DOHH2 (cell line): ENCODE measurements around the gene SIAH1.

Experiments used
- H3F3A ChIP-seq: fragments of 200-600 bp; sonication (generic), shearing (Covaris generic); 2 replicates; pipeline ENCODE4 v1.6.0; 2016; ENCODE audit warnings: antibody characterized with exemption, mild to moderate bottlenecking; ENCODE audit not compliant: control insufficient read depth, insufficient read depth
- H3K27ac ChIP-seq: fragments of 200-600 bp; sonication (generic); 2 replicates; pipeline ENCODE4 v1.5.1; 2014; ENCODE audit warnings: low read depth, mild to moderate bottlenecking, low read length, moderate library complexity
- H3K27me3 ChIP-seq: fragments of 200-600 bp; sonication (generic); 2 replicates; pipeline ENCODE4 v1.6.1; 2014; ENCODE audit warnings: mild to moderate bottlenecking, low read length, mixed read lengths; ENCODE audit not compliant: control insufficient read depth
- H3K36me3 ChIP-seq: fragments of 200-600 bp; sonication (generic); 2 replicates; pipeline ENCODE4 v1.6.1; 2014; ENCODE audit warnings: mild to moderate bottlenecking, low read length, moderate library complexity, mixed read lengths; ENCODE audit not compliant: control insufficient read depth
- H3K4me1 ChIP-seq: fragments of 200-600 bp; sonication (generic); 2 replicates; pipeline ENCODE4 v1.6.1; 2014; ENCODE audit warnings: mild to moderate bottlenecking, low read length, mixed read lengths; ENCODE audit not compliant: control insufficient read depth
- H3K4me2 ChIP-seq: fragments of 200-600 bp; sonication (generic); 2 replicates; pipeline ENCODE4 v1.6.0; 2014; ENCODE audit warnings: mild to moderate bottlenecking, low read length, moderate library complexity
- H3K4me3 ChIP-seq: fragments of 200-600 bp; sonication (generic); 2 replicates; pipeline ENCODE4 v1.5.1; 2014; ENCODE audit warnings: mild to moderate bottlenecking, low read length, mixed read lengths
- H3K79me2 ChIP-seq: fragments of 200-600 bp; sonication (generic); 2 replicates; pipeline ENCODE4 v1.6.1; 2014; ENCODE audit warnings: mild to moderate bottlenecking, low read length, mixed read lengths; ENCODE audit not compliant: control insufficient read depth
- H3K9me2 ChIP-seq: fragments of 200-600 bp; sonication (generic); replicated peaks from 2 replicates; pipeline ENCODE4 v1.6.1; 2014; ENCODE audit warnings: mild to moderate bottlenecking, low read length, mixed read lengths; ENCODE audit not compliant: control insufficient read depth
- H3K9me3 ChIP-seq: fragments of 200-600 bp; sonication (generic); 2 replicates; pipeline ENCODE4 v1.6.1; 2014; ENCODE audit warnings: antibody characterized with exemption, low read length, mixed read lengths; ENCODE audit not compliant: control insufficient read depth, insufficient read depth
- H4K20me1 ChIP-seq: fragments of 200-600 bp; sonication (generic); 2 replicates; pipeline ENCODE4 v1.6.0; 2014; ENCODE audit warnings: low read depth, mild to moderate bottlenecking, antibody characterized with exemption, low read length, moderate library complexity; ENCODE audit not compliant: control insufficient read depth, insufficient read depth
- EZH2phosphoT487 ChIP-seq: fragments of 200-600 bp; sonication (generic); IDR thresholded peaks from 2 replicates; pipeline ENCODE4 v1.6.1; 2017; ENCODE audit warnings: borderline replicate concordance, mild to moderate bottlenecking, antibody characterized with exemption, low read length, moderate library complexity, mixed read lengths
- TF ChIP-seq, protein P1 (sequence below): fragments of 200-600 bp; sonication (generic); IDR thresholded peaks from one replicate; pipeline ENCODE4 v1.5.1; 2014; ENCODE audit warnings: antibody characterized with exemption, mild to moderate bottlenecking, low read depth, low read length; ENCODE audit not compliant: poor library complexity, severe bottlenecking

The SIAH1 gene

DNA sequence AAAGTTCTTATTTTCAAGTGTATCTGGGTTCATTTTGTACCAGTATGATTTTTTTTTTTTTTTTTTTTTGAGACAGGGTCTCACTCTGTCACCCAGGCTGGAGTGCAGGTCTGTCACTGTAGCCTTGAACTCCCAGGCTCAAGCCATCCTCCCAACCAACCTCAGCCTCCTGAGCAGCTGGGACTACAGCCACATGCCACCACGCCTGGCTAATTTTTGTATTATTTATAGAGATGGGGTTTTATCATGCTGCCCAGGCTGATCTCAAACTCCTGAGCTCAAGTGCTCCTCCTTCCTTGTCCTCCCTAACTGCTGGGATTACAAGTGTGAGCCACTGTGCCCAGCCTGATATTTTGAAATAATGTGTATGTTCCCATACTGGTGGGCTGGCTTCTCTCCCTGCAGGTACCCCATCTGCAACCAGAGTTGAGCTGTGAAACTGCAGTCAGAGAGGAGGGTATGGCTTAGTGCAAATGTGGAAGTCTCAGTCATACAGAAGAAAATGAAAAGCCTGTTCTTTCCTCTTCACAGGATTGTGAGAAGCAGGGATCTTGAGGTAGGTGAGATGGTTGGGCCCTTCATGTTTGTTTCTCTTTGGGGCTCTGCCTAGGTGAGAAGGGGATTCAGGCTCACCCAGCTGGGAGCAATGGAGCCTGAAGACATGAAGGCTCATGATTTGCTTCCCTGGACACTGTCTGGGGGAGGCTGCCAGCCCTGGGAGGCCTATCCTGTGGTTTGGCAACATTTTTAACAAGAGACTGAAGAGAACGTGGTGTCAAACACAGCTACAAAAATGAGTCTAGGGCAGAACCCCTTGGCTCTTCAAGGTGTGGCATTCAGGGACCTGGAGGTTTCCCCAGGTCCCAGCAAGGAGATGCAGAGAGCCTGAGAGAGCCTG is 41.3 kb upstream of the SIAH1 start:
- H3K27me3 ChIP-seq, result no peaks in the 10 kb centered on the region
- peak overlapping the region; percentile 72 for H3K4me2 ChIP-seq
- H4K20me1 ChIP-seq, result no peaks in the 10 kb centered on the region
- H3K79me2 ChIP-seq, result no peaks in the 10 kb centered on the region
- no peak for TF ChIP-seq EZH2phosphoT487
- TF ChIP-seq, protein P1, sequence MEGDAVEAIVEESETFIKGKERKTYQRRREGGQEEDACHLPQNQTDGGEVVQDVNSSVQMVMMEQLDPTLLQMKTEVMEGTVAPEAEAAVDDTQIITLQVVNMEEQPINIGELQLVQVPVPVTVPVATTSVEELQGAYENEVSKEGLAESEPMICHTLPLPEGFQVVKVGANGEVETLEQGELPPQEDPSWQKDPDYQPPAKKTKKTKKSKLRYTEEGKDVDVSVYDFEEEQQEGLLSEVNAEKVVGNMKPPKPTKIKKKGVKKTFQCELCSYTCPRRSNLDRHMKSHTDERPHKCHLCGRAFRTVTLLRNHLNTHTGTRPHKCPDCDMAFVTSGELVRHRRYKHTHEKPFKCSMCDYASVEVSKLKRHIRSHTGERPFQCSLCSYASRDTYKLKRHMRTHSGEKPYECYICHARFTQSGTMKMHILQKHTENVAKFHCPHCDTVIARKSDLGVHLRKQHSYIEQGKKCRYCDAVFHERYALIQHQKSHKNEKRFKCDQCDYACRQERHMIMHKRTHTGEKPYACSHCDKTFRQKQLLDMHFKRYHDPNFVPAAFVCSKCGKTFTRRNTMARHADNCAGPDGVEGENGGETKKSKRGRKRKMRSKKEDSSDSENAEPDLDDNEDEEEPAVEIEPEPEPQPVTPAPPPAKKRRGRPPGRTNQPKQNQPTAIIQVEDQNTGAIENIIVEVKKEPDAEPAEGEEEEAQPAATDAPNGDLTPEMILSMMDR, result no peak
- no peaks in the 10 kb centered on the region for H3K9me2 ChIP-seq
- peak overlapping the region; percentile 38 for H3K4me3 ChIP-seq
- no peaks in the 10 kb centered on the region for H3F3A ChIP-seq
- no peaks in the 10 kb centered on the region for H3K9me3 ChIP-seq
- peaks cover 34% of the 10 kb centered on the region for H3K4me1 ChIP-seq
- H3K27ac ChIP-seq, result peak overlapping the region; percentile 54
- no peaks in the 10 kb centered on the region for H3K36me3 ChIP-seq

DNA sequence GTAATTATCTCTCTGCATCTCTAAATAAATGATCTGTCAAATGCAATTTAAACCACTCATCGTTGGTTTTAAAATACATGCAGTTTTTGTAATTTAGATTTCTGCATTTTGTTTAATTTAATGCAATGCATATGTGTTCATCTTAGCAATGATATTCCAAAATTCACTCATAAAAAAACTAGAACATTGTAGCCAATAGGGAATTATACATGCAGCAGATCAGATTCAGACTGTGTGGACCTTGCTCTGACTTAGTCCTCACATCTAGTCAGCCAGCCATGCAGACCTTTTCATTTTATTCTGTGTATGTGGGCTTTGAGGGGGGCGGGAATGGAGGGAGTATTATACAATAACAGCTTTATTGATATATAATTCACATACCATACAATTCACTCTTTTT is 37.3 kb upstream of the SIAH1 start:
- Histone ChIP-seq H3K27ac (no peak overlapping the region), H3F3A (no peaks in the 10 kb centered on the region), H3K4me1 (peaks cover 26% of the 10 kb centered on the region), H3K9me3 (no peaks in the 10 kb centered on the region), H3K27me3 (no peaks in the 10 kb centered on the region), H3K36me3 (no peaks in the 10 kb centered on the region), H3K79me2 (no peaks in the 10 kb centered on the region), H3K4me2 (no peak overlapping the region), H3K9me2 (no peaks in the 10 kb centered on the region), H4K20me1 (no peaks in the 10 kb centered on the region), H3K4me3 (no peak overlapping the region)
- no peak for TF ChIP-seq EZH2phosphoT487
- TF ChIP-seq, protein P1, result no peak

DNA sequence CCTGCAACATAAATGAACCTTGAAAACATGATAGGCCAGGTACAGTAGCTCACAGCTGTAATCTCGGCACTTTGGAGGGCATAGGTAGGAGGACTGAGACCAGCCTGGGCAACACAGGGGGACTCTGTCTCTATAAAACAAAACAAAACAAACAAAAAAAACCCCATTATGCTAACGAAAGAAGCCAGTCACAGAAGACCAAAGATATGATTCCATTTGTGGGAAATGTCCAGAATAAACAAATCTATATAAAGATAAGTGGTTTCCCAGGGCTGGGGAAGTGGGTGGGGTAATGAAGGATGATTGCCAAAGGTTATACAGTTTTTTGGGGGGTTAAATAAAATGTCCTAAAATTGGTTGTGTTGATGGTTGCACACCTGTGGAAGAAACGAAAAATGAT is 36.5 kb upstream of the SIAH1 start:
- H3K79me2 ChIP-seq, result no peaks in the 10 kb centered on the region
- no peak overlapping the region for H3K27ac ChIP-seq
- no peaks in the 10 kb centered on the region for H3K36me3 ChIP-seq
- H3K27me3 ChIP-seq, result no peaks in the 10 kb centered on the region
- no peaks in the 10 kb centered on the region for H3K9me2 ChIP-seq
- TF ChIP-seq, protein P1, result no peak
- no peak for TF ChIP-seq EZH2phosphoT487
- peaks cover 18% of the 10 kb centered on the region for H3K4me1 ChIP-seq
- no peaks in the 10 kb centered on the region for H3K9me3 ChIP-seq
- H3F3A ChIP-seq, result no peaks in the 10 kb centered on the region
- no peaks in the 10 kb centered on the region for H4K20me1 ChIP-seq
- H3K4me3 ChIP-seq, result no peak overlapping the region
- no peak overlapping the region for H3K4me2 ChIP-seq
